Duodenal mucosa (tissue), 2 donors: ENCODE data around the gene TEX14.

Source experiments
- H3K27ac ChIP-seq: one replicate; pipeline ENCODE4 v1.7.0; 2013; ENCODE audit warnings: low read depth, low read length
- H3K27me3 ChIP-seq, 2 donors: one replicate each; pipeline ENCODE4 v1.7.0; 2013; ENCODE audit warnings: low read length in 2 of 2, control low read depth in 1 of 2; ENCODE audit not compliant: insufficient read depth in 2 of 2, control insufficient read depth in 1 of 2
- H3K36me3 ChIP-seq, 2 donors: one replicate each; pipeline ENCODE4 v1.7.0; 2013; ENCODE audit warnings: low read length in 2 of 2, control low read depth in 1 of 2; ENCODE audit not compliant: insufficient read depth in 2 of 2, control insufficient read depth in 1 of 2
- H3K4me1 ChIP-seq, 2 donors: one replicate each; pipeline ENCODE4 v1.7.0; 2013; ENCODE audit warnings: low read length in 2 of 2, control low read depth in 1 of 2; ENCODE audit not compliant: insufficient read depth in 2 of 2, control insufficient read depth in 1 of 2
- H3K4me3 ChIP-seq, 2 donors: one replicate each; pipeline ENCODE4 v1.7.0; 2013; ENCODE audit warnings: low read length in 2 of 2, low read depth in 1 of 2
- H3K9ac ChIP-seq, 2 donors: one replicate each; pipeline ENCODE4 v1.7.0; 2013; ENCODE audit warnings: low read length in 2 of 2, low read depth in 1 of 2
- H3K9me3 ChIP-seq, 2 donors: one replicate each; pipeline ENCODE4 v1.7.0; 2013; ENCODE audit warnings: low read length in 2 of 2, control low read depth in 1 of 2; ENCODE audit not compliant: control insufficient read depth in 1 of 2

TEX14 gene

DNA sequence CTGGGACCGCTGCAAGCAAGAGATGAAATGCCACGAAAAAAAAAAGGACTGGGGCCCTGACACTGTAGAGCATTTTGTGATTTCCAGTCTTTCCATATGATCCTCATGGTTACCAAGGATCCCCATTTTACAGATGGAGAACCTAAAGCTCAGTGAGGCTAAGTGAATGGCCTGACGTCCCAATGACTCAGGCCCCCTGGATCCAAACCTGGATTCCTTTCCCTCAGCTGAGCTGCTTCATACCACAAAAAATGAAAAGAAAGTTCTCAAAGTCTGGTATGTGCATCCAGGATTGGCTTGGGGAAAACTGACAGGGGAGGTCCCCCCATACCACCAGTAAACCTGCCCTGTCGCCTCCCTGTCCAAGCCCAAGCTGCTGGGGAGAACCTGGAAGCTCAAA is 80.5 kb downstream of the TEX14 start:
- Histone ChIP-seq H3K36me3 (no peaks in the 10 kb centered on the region), H3K27ac (no peak overlapping the region), H3K4me1 (no peaks in the 10 kb centered on the region), H3K9ac (no peak overlapping the region), H3K27me3 (no peaks in the 10 kb centered on the region), H3K9me3 (no peaks in the 10 kb centered on the region), H3K4me3 (no peak overlapping the region)

DNA sequence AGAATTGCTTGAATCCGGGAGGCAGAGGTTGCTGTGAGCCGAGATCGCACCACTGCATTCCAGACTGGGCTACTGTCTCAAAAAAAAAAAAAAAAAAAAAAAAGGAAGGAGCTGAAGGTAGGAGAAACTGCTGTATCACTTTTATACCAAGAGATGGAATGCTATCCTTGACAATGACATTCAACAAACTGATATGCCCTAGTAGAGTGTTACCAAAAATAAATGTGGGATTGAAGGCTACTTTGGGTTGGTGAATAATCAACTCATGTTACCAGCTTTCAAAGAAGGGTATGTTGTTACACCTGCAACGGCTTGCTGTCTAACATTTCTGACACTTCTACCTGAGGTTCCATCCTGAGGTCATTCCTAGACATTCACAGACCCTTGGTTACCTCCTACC is 84.9 kb downstream of the TEX14 start:
- Histone ChIP-seq H3K4me3 (no peak overlapping the region), H3K9me3 (no peaks in the 10 kb centered on the region), H3K36me3 (no peaks in the 10 kb centered on the region), H3K9ac (no peak overlapping the region), H3K27me3 (no peaks in the 10 kb centered on the region), H3K4me1 (no peaks in the 10 kb centered on the region), H3K27ac (no peak overlapping the region)

DNA sequence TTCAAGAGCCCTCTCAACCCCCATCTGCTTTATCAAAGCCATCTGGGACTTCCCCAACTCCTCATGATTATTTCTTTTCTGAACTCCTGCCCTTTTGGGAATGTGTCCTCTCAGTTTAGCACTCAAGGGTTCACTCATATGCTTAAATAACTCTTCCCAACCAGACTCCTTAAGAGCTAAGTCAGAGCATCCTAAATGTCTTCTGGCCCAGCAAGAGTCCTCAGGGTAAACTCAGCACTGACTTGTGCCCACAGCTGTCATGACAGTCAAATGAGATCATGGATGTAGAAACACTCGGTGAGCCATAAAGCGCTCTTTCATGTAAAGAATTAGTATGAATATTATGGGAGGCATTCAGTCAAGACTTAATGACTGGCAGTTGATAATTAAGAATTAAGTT is 85.9 kb downstream of the TEX14 start:
- no peak overlapping the region for H3K9ac ChIP-seq
- H3K27me3 ChIP-seq, result no peaks in the 10 kb centered on the region
- no peaks in the 10 kb centered on the region for H3K36me3 ChIP-seq
- no peaks in the 10 kb centered on the region for H3K9me3 ChIP-seq
- no peak overlapping the region for H3K4me3 ChIP-seq
- no peaks in the 10 kb centered on the region for H3K4me1 ChIP-seq
- no peak overlapping the region for H3K27ac ChIP-seq

DNA sequence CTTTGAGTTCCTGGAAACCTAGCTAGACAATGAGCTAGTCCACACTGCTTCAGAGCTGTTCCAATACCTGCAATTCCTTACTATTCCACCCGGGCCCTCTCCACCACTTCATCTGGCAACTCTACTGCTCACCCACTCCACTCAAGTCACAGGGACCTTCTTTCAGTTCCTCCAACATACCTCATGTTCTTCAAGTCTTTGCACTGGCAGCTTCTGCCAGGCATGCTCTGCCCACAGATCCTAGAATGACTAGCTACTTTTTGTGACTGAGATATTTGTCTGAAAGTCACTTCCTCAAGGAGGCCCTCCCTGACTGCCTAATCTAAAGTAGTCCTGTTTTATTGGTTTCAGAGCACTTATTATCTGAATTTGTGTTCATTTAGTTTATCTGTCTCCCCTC is 86.4 kb downstream of the TEX14 start:
- Histone ChIP-seq H3K4me3 (no peak overlapping the region), H3K36me3 (no peaks in the 10 kb centered on the region), H3K4me1 (no peaks in the 10 kb centered on the region), H3K27me3 (no peaks in the 10 kb centered on the region), H3K27ac (no peak overlapping the region), H3K9me3 (no peaks in the 10 kb centered on the region), H3K9ac (no peak overlapping the region)

DNA sequence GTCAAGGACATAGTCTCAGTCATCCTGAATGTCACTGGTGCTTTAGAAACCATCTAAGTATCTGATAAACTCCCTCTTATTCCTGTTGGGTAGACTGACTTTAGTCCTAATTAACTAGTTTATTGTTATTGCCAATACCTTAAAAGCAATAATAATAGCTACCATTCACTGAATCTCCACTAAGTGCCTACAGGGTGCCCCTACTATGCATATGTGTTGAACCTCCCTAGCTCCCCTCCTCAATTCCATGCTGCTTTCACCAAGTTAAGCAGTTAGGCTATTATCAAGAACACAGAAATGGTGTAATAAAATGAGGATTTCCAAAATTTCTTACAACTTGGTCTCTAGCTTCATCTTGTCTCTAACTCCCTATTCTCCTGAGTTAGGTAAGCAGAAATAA is 89.9 kb downstream of the TEX14 start:
- no peaks in the 10 kb centered on the region for H3K4me1 ChIP-seq

DNA sequence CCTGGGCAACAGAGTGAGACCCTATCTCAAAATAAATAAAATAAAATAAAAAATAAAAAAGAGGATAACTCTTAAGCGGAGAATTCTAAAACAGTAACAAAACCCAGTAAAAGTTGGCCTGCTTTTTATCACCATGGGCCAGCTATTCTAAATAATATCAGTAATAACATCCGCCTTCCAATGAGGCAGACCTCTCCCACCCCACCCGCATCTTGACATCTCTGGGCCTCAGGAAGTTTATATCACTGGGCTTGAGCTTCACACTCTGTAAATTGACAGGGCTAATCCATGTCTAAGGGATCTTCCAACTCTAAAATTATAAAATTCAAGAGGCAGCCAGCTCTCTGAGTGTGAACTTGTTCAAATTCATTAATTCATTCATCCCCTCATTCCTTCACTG is 94.5 kb downstream of the TEX14 start:
- no peak overlapping the region for H3K4me3 ChIP-seq

More for the DNA sequence above, 89.9 kb downstream of the TEX14 start:
- Histone ChIP-seq H3K27ac (no peak overlapping the region), H3K4me3 (no peak overlapping the region), H3K27me3 (no peaks in the 10 kb centered on the region), H3K9me3 (no peaks in the 10 kb centered on the region), H3K9ac (no peak overlapping the region), H3K36me3 (no peaks in the 10 kb centered on the region)

GRCh38 chr17:58595194-58595792 is 96.6 kb downstream of the TEX14 start:
- no peak overlapping the region for H3K9ac ChIP-seq
- no peaks in the 10 kb centered on the region for H3K36me3 ChIP-seq
- H3K4me1 ChIP-seq, result no peaks in the 10 kb centered on the region
- no peak overlapping the region for H3K4me3 ChIP-seq
- no peaks in the 10 kb centered on the region for H3K9me3 ChIP-seq
- no peak overlapping the region for H3K27ac ChIP-seq
- H3K27me3 ChIP-seq, result no peaks in the 10 kb centered on the region

More for the DNA sequence above, 94.5 kb downstream of the TEX14 start:
- Histone ChIP-seq H3K27me3 (no peaks in the 10 kb centered on the region), H3K36me3 (no peaks in the 10 kb centered on the region), H3K9me3 (no peaks in the 10 kb centered on the region), H3K9ac (no peak overlapping the region), H3K4me1 (no peaks in the 10 kb centered on the region), H3K27ac (no peak overlapping the region)

- no peaks in the 10 kb centered on the region for H3K36me3 ChIP-seq
- H3K27ac ChIP-seq, result no peak overlapping the region
- H3K27me3 ChIP-seq, result no peaks in the 10 kb centered on the region
- no peak overlapping the region for H3K4me3 ChIP-seq
- no peaks in the 10 kb centered on the region for H3K9me3 ChIP-seq
- no peak overlapping the region for H3K9ac ChIP-seq
- H3K4me1 ChIP-seq, result no peaks in the 10 kb centered on the region
Measured at GRCh38 chr17:58593123-58593522, 98.7 kb downstream of the TEX14 start.

GRCh38 chr17:58591455-58591854 is 100.4 kb downstream of the TEX14 start:
- Histone ChIP-seq H3K27ac (no peak overlapping the region), H3K9ac (no peak overlapping the region), H3K9me3 (no peaks in the 10 kb centered on the region), H3K4me3 (no peak overlapping the region), H3K4me1 (no peaks in the 10 kb centered on the region), H3K36me3 (no peaks in the 10 kb centered on the region), H3K27me3 (no peaks in the 10 kb centered on the region)

DNA sequence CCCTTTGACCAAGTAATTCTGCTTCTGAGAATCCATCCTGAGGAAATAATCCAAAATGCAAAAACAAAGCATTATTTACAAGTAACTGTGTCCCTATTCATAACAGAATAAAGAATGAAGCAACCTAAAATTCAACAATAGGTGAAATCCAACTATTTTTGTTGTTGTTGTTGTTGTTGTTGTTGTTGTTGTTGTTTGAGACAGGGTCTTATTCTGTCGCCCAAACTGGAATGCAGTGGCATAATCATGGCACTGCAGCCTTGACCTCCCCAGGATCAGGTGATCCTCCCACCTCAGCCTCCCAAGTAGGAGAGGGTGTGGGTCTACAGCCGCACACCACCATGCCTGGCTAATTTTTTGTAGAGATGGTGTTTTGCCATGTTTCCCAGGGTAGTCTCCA is 101.5 kb downstream of the TEX14 start:
- H3K9ac ChIP-seq, result no peak overlapping the region
- H3K27ac ChIP-seq, result no peak overlapping the region
- no peaks in the 10 kb centered on the region for H3K4me1 ChIP-seq
- no peaks in the 10 kb centered on the region for H3K36me3 ChIP-seq
- H3K9me3 ChIP-seq, result no peaks in the 10 kb centered on the region
- H3K27me3 ChIP-seq, result no peaks in the 10 kb centered on the region
- no peak overlapping the region for H3K4me3 ChIP-seq

DNA sequence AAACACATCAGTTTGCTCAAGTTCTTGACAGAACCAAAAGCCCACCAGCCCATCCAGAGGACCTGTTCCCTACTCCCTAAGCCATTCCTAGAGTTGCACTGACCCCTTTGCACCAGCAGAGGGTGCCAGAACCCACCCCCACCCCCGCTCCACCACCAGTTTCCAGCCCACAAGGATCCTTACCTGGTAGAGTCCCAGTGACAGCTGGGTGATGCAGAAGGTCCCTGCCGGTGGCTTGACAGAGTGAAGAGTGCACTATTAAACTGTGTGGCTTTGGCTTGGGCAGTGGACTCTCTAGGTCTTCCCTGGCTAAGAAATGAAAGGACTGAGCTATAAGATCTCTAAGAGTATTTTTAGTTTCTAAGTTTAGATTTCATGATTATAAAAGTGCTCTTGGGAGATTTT is 104.1 kb downstream of the TEX14 start:
- H3K36me3 ChIP-seq, result no peaks in the 10 kb centered on the region
- H3K27me3 ChIP-seq, result no peaks in the 10 kb centered on the region
- H3K4me3 ChIP-seq, result no peak overlapping the region
- H3K9me3 ChIP-seq, result no peaks in the 10 kb centered on the region
- H3K4me1 ChIP-seq, result no peaks in the 10 kb centered on the region
- no peak overlapping the region for H3K9ac ChIP-seq
- no peak overlapping the region for H3K27ac ChIP-seq
